ENCODE results near the gene DQX1.

The DQX1 gene

GRCh38 chr2:74510272-74510671 is 15.8 kb downstream of the DQX1 start:
- no peak for DNase-seq (ENCODE audit: low spot score)

- DNase-seq (ENCODE audit: low spot score): no peak
Measured at GRCh38 chr2:74507926-74508520, 18.0 kb downstream of the DQX1 start.

DNA sequence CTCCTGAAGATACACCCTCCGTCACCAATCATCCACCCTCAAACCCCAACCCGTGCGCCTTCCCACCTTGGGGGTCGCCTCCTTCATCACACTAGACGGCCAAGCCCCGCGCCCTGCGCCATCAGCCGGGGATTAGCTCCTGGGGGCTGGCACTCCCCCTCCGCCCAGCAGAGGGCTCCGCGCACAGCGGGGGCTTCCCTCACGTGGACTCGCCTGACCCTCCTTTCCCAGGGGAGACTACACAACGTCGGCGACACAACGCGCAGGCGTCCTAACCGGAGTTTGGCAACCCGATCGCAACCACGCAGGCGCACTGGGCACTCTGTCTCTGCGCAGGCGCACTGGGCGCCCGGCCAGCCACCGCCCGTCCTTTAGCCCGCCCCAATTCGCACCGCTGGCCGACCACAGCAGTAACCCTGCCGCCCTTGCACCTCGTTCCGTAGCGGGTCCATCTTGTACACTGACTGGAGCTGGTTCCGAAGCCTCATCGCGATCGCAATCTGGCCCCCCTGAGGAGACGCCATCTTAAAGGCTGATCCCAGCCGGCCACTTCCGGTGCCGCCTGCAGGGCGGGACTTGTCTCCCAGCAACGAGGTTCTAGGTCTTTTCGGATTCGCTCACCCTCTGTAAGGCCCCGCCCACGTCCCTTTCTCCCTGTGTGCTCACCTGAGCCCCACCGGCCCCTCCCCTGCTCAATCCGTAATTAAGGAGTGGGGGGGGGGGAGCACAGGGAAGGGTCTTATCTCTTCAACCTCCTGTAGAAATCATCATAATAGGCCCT is 18.7 kb downstream of the DQX1 start, which contains the start of gene PCGF1:
PCGF1 (minus strand) TSS at position 551 of the 781 bp plus-strand sequence; CDS start at position 524, 27 bp downstream.
- DNase-seq (ENCODE audit: low spot score): peak; percentile 97

DNA sequence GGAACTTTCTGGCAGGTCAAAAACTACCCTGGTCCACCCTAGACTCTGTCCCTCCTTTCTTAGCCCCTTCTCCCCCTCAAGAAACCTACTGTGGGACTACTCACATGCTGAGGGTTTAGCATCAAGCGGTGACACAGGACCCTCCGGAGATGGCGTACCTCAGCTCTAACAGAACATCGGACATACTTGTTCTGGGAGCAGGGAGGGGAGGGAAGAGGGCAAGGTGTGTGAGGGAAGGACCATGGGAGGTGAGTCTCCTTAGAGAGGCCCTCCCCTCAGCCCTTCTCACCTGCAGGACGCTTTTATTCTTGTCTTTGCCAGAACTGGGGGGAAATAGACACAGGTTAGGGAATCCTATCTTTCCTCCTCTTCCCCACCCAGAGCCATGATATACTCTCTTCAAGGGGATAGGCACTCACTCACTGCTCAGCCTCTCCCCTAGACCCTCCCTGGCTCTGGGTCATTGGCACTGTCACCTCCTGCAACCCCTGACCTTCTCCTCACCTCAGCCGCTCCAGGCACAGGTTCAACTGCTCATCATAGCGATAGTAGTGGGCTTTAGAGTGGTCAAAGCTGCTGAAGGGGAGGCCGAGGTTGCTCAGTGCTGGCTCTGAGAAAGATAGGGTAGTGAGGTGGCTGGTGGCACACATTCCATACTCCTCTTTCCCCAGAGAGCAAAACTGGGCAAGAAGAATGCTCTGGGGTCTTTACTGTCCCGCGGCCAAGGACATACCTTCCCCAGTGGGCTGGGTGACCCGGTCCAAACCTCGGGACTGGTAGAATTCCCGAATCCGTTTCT is 20.4 kb downstream of the DQX1 start:
- DNase-seq (ENCODE audit: low spot score): no peak

- DNase-seq (ENCODE audit: low spot score): no peak
Measured at GRCh38 chr2:74504591-74504990, 21.4 kb downstream of the DQX1 start.

GRCh38 chr2:74503506-74504475 is 22.2 kb downstream of the DQX1 start:
- no peak for DNase-seq (ENCODE audit: low spot score)

DNA sequence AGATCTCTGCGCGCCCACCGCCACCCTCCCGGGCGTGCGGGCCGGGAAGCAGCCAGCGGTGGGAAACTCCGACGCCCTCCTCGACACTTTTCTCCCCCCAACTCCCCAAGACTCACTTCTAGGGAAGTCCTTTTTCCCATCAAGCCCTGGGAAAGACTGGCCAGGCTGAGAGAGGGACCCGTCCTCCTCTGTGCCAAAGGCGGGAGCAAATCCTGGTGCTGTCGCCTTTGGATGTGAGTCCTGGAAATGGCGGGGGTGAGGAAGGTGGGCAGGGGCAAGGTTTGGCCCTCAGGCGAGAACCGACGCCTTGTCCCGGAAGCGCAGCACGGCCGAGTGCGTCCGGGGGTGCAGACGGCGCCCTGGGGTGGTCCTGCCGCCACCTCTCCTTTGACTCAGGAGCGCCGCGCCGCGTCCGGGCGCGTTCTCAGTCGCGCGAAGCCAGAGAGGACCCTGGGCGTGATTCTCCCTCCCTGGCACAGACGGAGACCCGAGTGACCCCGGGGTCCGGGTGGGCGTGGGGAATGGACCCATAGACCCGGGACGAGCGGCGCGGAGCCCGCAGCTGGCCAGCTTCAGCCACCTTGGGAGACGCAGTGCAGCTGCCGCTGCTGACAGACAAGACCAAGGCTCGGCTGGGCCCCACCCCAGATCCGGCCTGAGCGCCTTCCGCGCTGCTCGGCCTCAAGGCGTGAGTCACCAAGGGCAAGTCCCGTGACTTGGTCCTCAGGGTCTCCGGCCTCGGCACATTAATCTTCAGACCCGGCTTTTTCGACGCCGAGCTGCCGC is 23.1 kb downstream of the DQX1 start:
- peak; percentile 90 for DNase-seq (ENCODE audit: low spot score)

- no peak for DNase-seq (ENCODE audit: low spot score)
Measured at GRCh38 chr2:74502147-74502719, 23.8 kb downstream of the DQX1 start.

- no peak for DNase-seq (ENCODE audit: low spot score)
Measured at GRCh38 chr2:74501335-74502071, 24.5 kb downstream of the DQX1 start.

GRCh38 chr2:74500578-74500946 is 25.5 kb downstream of the DQX1 start:
- no peak for DNase-seq (ENCODE audit: low spot score)

DNA sequence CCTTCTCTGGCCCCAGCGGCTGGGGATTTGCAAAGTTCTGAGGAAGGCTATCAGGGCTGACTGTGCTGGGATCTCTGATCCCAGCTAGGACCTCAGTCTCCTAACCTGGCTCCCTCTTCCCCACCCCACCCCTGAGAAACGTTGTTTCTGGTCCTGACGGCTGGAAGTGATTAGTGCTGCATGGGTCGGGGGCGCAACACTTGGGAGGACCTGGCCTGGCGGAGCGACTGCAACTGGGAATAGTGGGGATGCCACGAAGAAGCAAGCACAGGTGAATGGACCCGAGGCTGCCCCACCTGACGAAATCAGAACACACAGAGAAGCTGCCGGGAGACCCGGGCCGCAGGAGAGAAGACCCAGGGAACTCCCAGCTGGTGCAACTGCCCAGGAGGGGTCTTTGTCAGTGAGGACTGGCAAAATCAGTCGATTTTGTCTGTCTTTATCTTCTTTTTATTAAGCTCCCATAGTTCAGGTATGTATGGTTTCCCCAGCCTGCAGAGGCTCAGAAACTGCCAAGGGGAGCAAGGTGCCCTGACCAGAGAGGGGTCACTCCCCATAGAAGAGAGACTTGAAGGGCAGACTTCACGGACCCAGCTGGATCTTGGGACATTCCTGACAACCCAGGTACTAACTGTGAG is 26.0 kb downstream of the DQX1 start:
- DNase-seq (ENCODE audit: low spot score): no peak

GRCh38 chr2:74499267-74499939 is 26.6 kb downstream of the DQX1 start, which contains the start of gene LBX2:
Gene LBX2, minus strand, starts transcription at chr2:74499603. Its CDS starts 66 bp downstream, at chr2:74499537.
- DNase-seq (ENCODE audit: low spot score): peak; percentile 40

DNA sequence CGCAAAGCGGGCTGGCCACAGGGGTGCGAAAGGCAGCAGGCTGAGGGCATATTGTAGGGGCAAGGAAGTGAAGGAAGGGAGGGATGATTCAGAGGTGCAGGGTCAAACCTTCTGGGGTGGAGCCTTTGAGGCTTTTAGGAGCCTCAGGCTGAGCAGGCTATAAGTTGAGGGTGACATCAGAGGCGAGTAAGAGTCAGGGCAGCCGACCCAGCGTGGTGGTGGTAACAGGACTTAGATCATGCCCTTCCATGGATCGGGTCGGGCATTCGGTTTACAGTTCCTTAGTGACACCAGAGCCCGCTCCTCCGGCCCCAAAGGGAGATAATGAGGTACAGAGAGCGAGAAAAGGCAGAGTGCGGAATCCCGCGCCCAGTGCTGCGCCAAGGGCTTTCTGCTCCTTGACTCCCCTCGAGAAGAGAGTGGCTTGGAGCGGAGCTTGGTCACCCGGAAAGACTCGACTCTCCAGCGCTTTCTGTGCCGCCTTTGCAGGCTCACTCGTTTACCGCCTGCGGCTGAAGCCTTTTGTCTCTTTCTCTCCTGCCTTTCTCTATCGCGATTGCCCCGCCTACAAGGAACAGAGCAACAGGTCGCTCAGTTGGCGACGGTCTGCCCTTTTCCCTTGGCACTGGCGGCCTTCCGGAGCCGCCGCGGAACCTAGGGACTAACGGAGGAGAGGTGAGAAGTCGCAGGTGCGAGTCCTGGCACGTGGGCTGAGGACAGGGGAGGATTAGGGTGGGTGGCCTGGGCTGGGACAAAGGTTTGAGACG is 27.3 kb downstream of the DQX1 start:
- peak; percentile 54 for DNase-seq (ENCODE audit: low spot score)

- no peak for DNase-seq (ENCODE audit: low spot score)
Measured at GRCh38 chr2:74497777-74498499, 28.1 kb downstream of the DQX1 start.

DNA sequence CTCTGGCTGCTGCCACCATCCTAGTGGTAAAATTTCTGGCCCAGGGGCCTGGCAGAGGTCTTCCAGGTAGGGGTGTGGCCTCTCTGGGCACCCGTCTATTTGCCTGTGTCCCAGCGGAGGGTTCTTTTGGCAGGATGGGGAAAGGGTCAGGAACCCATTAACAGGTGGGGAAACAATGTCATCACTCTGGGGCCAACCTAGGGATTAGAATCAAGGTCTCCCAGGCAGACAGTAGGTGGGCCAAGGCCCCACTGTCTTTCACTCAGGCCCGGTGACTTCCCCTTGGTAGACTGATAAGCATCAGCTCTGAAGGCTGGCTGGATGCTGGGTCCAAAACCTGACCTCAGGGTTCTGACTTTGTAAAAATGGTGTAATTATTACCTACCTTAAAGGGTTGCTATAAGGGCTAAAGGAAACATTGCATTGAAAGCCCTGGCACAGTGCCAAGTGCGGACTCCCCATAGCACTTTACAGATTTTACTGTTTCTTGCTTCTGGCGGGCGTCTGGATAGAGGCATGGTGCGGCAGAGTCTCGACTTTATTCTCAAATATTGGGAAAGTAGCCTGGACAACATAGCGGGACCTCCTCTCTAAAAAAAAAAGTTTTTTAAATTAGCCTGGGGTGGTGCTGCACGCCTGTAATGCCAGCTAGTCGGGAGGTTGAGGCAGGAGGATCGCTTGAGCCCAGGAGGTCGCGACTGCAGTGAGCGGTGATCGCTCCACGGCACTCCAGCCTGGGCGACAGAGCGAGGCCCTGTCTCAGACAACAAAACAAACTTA is 28.8 kb downstream of the DQX1 start:
- DNase-seq (ENCODE audit: low spot score): no peak

DNA sequence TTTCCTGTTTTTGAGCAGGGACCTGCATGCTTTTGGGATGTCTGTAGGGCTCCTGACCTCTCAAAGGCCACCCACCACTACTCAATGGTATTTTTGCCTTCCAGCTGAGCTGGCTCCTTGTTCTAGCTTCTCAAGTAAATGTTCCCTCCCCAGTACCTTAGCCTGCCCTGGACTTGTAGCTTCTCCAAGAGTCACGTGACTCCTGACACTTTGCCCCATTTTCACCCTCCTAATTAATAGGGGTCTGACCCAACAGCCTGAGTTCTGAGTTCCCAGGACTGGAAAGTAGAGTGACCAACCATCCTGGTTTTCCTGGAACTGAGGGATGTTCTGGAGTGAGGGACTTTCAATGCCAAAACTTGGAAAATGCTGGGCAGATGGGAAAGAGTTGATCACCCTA is 30.6 kb downstream of the DQX1 start:
- no peak for DNase-seq (ENCODE audit: low spot score)
